ENCODE data around the gene NMU. TPM values are rescaled to one million over a fixed set of nuclear protein-coding genes. Genes with fewer than 3 reads are reported as not detected.

NMU gene
- total and polyA plus RNA-seq, 2 donors from 2014 or later, result 0.54 to 0.79 TPM

GRCh38 chr4:55568905-55569504 is 67.1 kb downstream of the NMU start:
- FAIRE-seq (no peak), DNase-seq (no peak)
- TF ChIP-seq CTCF (IDR thresholded peaks at IDR 0.05; ENCODE audit: borderline replicate concordance, extremely low read depth, insufficient read depth), result no peak
- Histone ChIP-seq H3K4me3 (ENCODE audit: low read length in 3 of 3) (no peak overlapping the region), H3K9me3 (ENCODE audit: control insufficient read depth in 2 of 3, insufficient read depth in 1 of 3, low read length in 3 of 3) (no peaks in the 10 kb centered on the region), H3K27ac (ENCODE audit: low read depth in 2 of 2, low read length in 2 of 2) (no peak overlapping the region), H3K4me1 (ENCODE audit: control insufficient read depth in 2 of 3, insufficient read depth in 2 of 3, low read depth in 1 of 3, low read length in 3 of 3) (no peaks in the 10 kb centered on the region), H3K9ac (ENCODE audit: low read length in 3 of 3) (no peak overlapping the region), H3K27me3 (ENCODE audit: control insufficient read depth, insufficient read depth, low read length) (no peaks in the 10 kb centered on the region), H3K36me3 (ENCODE audit: control insufficient read depth in 2 of 3, insufficient read depth in 3 of 3, low read length in 3 of 3) (no peaks in the 10 kb centered on the region)
- intact Hi-C loops (cut with DNase I), result no loop called here

GRCh38 chr4:55561889-55562288 is 74.2 kb downstream of the NMU start:
- no peak for FAIRE-seq
- H3K4me1 ChIP-seq (ENCODE audit: control insufficient read depth in 2 of 3, insufficient read depth in 2 of 3, low read depth in 1 of 3, low read length in 3 of 3), result no peaks in the 10 kb centered on the region

GRCh38 chr4:55560096-55560495 is 76.0 kb downstream of the NMU start:
- FAIRE-seq, result no peak

More at GRCh38 chr4:55561889-55562288, 74.2 kb downstream of the NMU start:
- no peak overlapping the region for H3K4me3 ChIP-seq (ENCODE audit: low read length in 3 of 3)
- H3K9me3 ChIP-seq (ENCODE audit: control insufficient read depth in 2 of 3, insufficient read depth in 1 of 3, low read length in 3 of 3), result no peaks in the 10 kb centered on the region
- no peaks in the 10 kb centered on the region for H3K27me3 ChIP-seq (ENCODE audit: control insufficient read depth, insufficient read depth, low read length)
- no peak overlapping the region for H3K27ac ChIP-seq (ENCODE audit: low read depth in 2 of 2, low read length in 2 of 2)
- no peak overlapping the region for H3K9ac ChIP-seq (ENCODE audit: low read length in 3 of 3)
- TF ChIP-seq CTCF (IDR thresholded peaks at IDR 0.05; ENCODE audit: borderline replicate concordance, extremely low read depth, insufficient read depth), result no peak
- intact Hi-C loops (cut with DNase I), result no loop called here
- no peaks in the 10 kb centered on the region for H3K36me3 ChIP-seq (ENCODE audit: control insufficient read depth in 2 of 3, insufficient read depth in 3 of 3, low read length in 3 of 3)
- no peak for DNase-seq

More at GRCh38 chr4:55560096-55560495, 76.0 kb downstream of the NMU start:
- no peaks in the 10 kb centered on the region for H3K9me3 ChIP-seq (ENCODE audit: control insufficient read depth in 2 of 3, insufficient read depth in 1 of 3, low read length in 3 of 3)
- TF ChIP-seq CTCF (IDR thresholded peaks at IDR 0.05; ENCODE audit: borderline replicate concordance, extremely low read depth, insufficient read depth), result no peak
- H3K9ac ChIP-seq (ENCODE audit: low read length in 3 of 3), result no peak overlapping the region
- no peaks in the 10 kb centered on the region for H3K4me1 ChIP-seq (ENCODE audit: control insufficient read depth in 2 of 3, insufficient read depth in 2 of 3, low read depth in 1 of 3, low read length in 3 of 3)
- no peaks in the 10 kb centered on the region for H3K27me3 ChIP-seq (ENCODE audit: control insufficient read depth, insufficient read depth, low read length)
- H3K36me3 ChIP-seq (ENCODE audit: control insufficient read depth in 2 of 3, insufficient read depth in 3 of 3, low read length in 3 of 3), result no peaks in the 10 kb centered on the region
- no peak overlapping the region for H3K4me3 ChIP-seq (ENCODE audit: low read length in 3 of 3)
- H3K27ac ChIP-seq (ENCODE audit: low read depth in 2 of 2, low read length in 2 of 2), result no peak overlapping the region
- intact Hi-C loops (cut with DNase I), result no loop called here
- DNase-seq, result no peak

Measured in kidney (tissue), 14 donors.